ENCODE data around the gene TNRC6B. TPM values are rescaled to one million over a fixed set of nuclear protein-coding genes. Genes with fewer than 3 reads are reported as not detected.

The TNRC6B gene
- total and polyA plus RNA-seq, 2 of the 13 experiments (the other 11 are each of a cell fraction or from before 2014, with no cell fraction given), result 8.9 to 13.2 TPM

DNA sequence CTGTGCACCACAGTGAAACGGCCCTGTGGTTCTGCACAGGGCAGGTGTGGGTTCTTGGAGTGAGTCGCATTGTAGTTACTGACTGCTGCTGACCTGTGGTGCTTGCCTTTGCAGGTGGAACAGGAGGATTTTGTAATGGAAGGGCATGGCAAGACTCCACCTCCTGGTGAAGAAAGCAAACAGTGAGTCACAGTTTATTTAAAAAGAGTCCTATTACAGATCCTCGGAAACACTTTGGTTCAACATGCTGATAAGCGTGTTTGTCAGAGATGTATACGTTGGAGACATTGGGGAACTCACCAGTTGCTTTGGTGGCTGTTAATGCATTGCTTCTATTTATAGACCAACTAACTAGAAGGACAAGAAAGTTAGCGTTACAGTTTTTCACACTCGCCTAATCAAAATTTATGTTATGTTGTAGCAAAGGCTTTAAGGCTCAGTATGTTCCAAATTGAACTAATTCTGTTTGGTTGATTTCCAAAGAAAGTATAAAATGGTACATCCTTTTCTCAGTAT lies 21.7 kb upstream of the TNRC6B start (continued):
- peak; percentile 40; the same call in 1 of the 2 replicates for TF ChIP-seq FOXA1 (IDR thresholded peaks at IDR 0.05)
- peak; percentile 95 for TF ChIP-seq FOXA1 (CRISPR knock-in tag; IDR thresholded peaks at IDR 0.05)
- TF ChIP-seq IRF2 (CRISPR knock-in tag; IDR thresholded peaks at IDR 0.05), result peak; percentile 53; the same call in 1 of the 2 replicates
- TF ChIP-seq ZNF326 (CRISPR knock-in tag; IDR thresholded peaks at IDR 0.05; ENCODE audit: borderline replicate concordance), result no peak
- TF ChIP-seq, protein P1, sequence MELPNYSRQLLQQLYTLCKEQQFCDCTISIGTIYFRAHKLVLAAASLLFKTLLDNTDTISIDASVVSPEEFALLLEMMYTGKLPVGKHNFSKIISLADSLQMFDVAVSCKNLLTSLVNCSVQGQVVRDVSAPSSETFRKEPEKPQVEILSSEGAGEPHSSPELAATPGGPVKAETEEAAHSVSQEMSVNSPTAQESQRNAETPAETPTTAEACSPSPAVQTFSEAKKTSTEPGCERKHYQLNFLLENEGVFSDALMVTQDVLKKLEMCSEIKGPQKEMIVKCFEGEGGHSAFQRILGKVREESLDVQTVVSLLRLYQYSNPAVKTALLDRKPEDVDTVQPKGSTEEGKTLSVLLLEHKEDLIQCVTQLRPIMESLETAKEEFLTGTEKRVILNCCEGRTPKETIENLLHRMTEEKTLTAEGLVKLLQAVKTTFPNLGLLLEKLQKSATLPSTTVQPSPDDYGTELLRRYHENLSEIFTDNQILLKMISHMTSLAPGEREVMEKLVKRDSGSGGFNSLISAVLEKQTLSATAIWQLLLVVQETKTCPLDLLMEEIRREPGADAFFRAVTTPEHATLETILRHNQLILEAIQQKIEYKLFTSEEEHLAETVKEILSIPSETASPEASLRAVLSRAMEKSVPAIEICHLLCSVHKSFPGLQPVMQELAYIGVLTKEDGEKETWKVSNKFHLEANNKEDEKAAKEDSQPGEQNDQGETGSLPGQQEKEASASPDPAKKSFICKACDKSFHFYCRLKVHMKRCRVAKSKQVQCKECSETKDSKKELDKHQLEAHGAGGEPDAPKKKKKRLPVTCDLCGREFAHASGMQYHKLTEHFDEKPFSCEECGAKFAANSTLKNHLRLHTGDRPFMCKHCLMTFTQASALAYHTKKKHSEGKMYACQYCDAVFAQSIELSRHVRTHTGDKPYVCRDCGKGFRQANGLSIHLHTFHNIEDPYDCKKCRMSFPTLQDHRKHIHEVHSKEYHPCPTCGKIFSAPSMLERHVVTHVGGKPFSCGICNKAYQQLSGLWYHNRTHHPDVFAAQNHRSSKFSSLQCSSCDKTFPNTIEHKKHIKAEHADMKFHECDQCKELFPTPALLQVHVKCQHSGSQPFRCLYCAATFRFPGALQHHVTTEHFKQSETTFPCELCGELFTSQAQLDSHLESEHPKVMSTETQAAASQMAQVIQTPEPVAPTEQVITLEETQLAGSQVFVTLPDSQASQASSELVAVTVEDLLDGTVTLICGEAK (IDR thresholded peaks at IDR 0.05), result no peak
- TF ChIP-seq, protein P1 (CRISPR knock-in tag; IDR thresholded peaks at IDR 0.05), result peak; percentile 59; the same call in 1 of the 2 replicates
- TF ChIP-seq FIP1L1 (IDR thresholded peaks at IDR 0.05; ENCODE audit: borderline replicate concordance, insufficient read depth, low read depth, low read length), result no peak
- peak; percentile 80; the same call in 1 of the 2 replicates for TF ChIP-seq PITX1 (CRISPR knock-in tag; IDR thresholded peaks at IDR 0.05)
- TF ChIP-seq, protein P2, sequence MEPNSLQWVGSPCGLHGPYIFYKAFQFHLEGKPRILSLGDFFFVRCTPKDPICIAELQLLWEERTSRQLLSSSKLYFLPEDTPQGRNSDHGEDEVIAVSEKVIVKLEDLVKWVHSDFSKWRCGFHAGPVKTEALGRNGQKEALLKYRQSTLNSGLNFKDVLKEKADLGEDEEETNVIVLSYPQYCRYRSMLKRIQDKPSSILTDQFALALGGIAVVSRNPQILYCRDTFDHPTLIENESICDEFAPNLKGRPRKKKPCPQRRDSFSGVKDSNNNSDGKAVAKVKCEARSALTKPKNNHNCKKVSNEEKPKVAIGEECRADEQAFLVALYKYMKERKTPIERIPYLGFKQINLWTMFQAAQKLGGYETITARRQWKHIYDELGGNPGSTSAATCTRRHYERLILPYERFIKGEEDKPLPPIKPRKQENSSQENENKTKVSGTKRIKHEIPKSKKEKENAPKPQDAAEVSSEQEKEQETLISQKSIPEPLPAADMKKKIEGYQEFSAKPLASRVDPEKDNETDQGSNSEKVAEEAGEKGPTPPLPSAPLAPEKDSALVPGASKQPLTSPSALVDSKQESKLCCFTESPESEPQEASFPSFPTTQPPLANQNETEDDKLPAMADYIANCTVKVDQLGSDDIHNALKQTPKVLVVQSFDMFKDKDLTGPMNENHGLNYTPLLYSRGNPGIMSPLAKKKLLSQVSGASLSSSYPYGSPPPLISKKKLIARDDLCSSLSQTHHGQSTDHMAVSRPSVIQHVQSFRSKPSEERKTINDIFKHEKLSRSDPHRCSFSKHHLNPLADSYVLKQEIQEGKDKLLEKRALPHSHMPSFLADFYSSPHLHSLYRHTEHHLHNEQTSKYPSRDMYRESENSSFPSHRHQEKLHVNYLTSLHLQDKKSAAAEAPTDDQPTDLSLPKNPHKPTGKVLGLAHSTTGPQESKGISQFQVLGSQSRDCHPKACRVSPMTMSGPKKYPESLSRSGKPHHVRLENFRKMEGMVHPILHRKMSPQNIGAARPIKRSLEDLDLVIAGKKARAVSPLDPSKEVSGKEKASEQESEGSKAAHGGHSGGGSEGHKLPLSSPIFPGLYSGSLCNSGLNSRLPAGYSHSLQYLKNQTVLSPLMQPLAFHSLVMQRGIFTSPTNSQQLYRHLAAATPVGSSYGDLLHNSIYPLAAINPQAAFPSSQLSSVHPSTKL (CRISPR knock-in tag; IDR thresholded peaks at IDR 0.05), result peak; percentile 93
- TF ChIP-seq HNRNPLL (IDR thresholded peaks at IDR 0.05; ENCODE audit: low read depth, low read length, poor library complexity, severe bottlenecking), result no peak
- TF ChIP-seq NCOR1 (IDR thresholded peaks at IDR 0.05; ENCODE audit: borderline replicate concordance, low read length), result no peak; the same call in 1 of the 2 replicates
- TF ChIP-seq HNRNPL (IDR thresholded peaks at IDR 0.05; ENCODE audit: low read depth, low read length), result no peak
- TF ChIP-seq ZNF562 (CRISPR knock-in tag; IDR thresholded peaks at IDR 0.05; ENCODE audit: borderline replicate concordance), result no peak
